ENCODE measurements around the gene SNX11. TPM values are rescaled to one million over a fixed set of nuclear protein-coding genes. Genes with fewer than 3 reads are reported as not detected.
"Not testable (repeated sequence)": the region's sequence is repeated elsewhere in the genome, so short reads cannot be mapped to it uniquely, and the experiment has no call there.

Gene SNX11
- total RNA-seq, 1 donor = 20.6 TPM

DNA sequence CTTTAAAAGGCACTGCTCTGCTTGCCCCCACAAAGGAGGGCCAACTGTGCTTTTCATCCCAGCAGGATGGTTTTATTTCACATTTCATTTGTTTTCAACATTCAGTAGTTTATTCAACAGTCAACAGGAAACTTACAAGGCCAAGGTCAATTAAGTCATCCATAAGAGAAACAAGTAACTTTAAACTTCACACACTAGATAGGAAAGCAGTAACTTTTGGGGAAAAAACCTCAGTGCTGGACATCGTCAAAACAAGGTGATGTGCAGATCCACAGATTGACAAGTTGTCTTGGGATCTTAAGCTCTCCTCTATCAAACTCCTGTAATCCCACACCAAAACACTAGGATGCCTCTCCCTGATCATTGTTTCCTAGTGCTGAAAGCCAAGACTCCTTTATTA, 40.9 kb upstream of the SNX11 start:
- Histone ChIP-seq H3K4me3 (ENCODE audit: insufficient read depth, low read length) (no peak overlapping the region), H3K9me3 (ENCODE audit: low read depth, low read length) (no peaks in the 10 kb centered on the region), H4K20me1 (ENCODE audit: insufficient read depth, low read length) (no peaks in the 10 kb centered on the region), H3K27ac (ENCODE audit: low read depth, low read length) (no peak overlapping the region), H2AFZ (ENCODE audit: low read length) (no peak overlapping the region), H3K4me1 (ENCODE audit: insufficient read depth, low read length) (peaks cover 24% of the 10 kb centered on the region), H3K79me2 (ENCODE audit: insufficient read depth, low read length) (peaks cover 23% of the 10 kb centered on the region), H3K27me3 (ENCODE audit: insufficient read depth, low read length) (no peaks in the 10 kb centered on the region), H3K4me2 (ENCODE audit: insufficient read depth, low read length) (no peak overlapping the region), H3K36me3 (ENCODE audit: insufficient read depth, low read length) (peaks cover 50% of the 10 kb centered on the region)
- no peak for TF ChIP-seq CTCF (IDR thresholded peaks at IDR 0.05; ENCODE audit: extremely low read depth, low read depth, low read length)
- DNase-seq (ENCODE audit: insufficient read length, low spot score, missing footprints) = no peak

GRCh38 chr17:48067245-48067644, 40.3 kb upstream of the SNX11 start:
- Histone ChIP-seq H4K20me1 (ENCODE audit: insufficient read depth, low read length) (no peaks in the 10 kb centered on the region), H2AFZ (ENCODE audit: low read length) (no peak overlapping the region), H3K79me2 (ENCODE audit: insufficient read depth, low read length) (peaks cover 18% of the 10 kb centered on the region), H3K4me1 (ENCODE audit: insufficient read depth, low read length) (peaks cover 26% of the 10 kb centered on the region), H3K9me3 (ENCODE audit: low read depth, low read length) (no peaks in the 10 kb centered on the region), H3K27ac (ENCODE audit: low read depth, low read length) (no peak overlapping the region), H3K36me3 (ENCODE audit: insufficient read depth, low read length) (peaks cover 46% of the 10 kb centered on the region), H3K27me3 (ENCODE audit: insufficient read depth, low read length) (no peaks in the 10 kb centered on the region), H3K4me3 (ENCODE audit: insufficient read depth, low read length) (no peak overlapping the region), H3K4me2 (ENCODE audit: insufficient read depth, low read length) (no peak overlapping the region)
- no peak for TF ChIP-seq CTCF (IDR thresholded peaks at IDR 0.05; ENCODE audit: extremely low read depth, low read depth, low read length)
- no peak for DNase-seq (ENCODE audit: insufficient read length, low spot score, missing footprints)

DNA sequence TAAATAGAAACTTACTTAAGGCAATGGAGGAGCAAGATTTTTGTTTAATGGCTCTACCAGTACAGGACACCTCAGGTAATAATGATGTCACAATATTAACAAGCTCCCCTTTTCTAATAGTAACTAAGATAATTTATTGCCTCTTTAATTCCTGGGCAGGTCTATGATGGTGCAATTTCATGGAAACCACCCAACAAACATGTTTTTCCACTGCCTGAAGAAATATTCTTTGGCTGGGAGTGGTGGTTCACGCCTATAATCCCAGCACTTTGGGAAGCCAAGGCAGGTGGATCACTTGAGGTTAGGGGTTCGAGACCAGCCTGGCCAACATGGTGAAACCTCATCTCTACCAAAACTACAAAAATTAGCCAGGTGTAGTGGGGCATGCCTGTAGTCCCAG, 39.8 kb upstream of the SNX11 start:
- H3K79me2 ChIP-seq (ENCODE audit: insufficient read depth, low read length) = peaks cover 14% of the 10 kb centered on the region
- not testable (repeated sequence) for H4K20me1 ChIP-seq (ENCODE audit: insufficient read depth, low read length); H3K9me3 ChIP-seq (ENCODE audit: low read depth, low read length); H3K4me2 ChIP-seq (ENCODE audit: insufficient read depth, low read length); H2AFZ ChIP-seq (ENCODE audit: low read length); H3K4me3 ChIP-seq (ENCODE audit: insufficient read depth, low read length); H3K27me3 ChIP-seq (ENCODE audit: insufficient read depth, low read length)
- peak overlapping the region; percentile 61 for H3K27ac ChIP-seq (ENCODE audit: low read depth, low read length)
- peaks cover 26% of the 10 kb centered on the region for H3K4me1 ChIP-seq (ENCODE audit: insufficient read depth, low read length)
- peak; percentile 34 for DNase-seq (ENCODE audit: insufficient read length, low spot score, missing footprints)
- H3K36me3 ChIP-seq (ENCODE audit: insufficient read depth, low read length) = peaks cover 41% of the 10 kb centered on the region

DNA sequence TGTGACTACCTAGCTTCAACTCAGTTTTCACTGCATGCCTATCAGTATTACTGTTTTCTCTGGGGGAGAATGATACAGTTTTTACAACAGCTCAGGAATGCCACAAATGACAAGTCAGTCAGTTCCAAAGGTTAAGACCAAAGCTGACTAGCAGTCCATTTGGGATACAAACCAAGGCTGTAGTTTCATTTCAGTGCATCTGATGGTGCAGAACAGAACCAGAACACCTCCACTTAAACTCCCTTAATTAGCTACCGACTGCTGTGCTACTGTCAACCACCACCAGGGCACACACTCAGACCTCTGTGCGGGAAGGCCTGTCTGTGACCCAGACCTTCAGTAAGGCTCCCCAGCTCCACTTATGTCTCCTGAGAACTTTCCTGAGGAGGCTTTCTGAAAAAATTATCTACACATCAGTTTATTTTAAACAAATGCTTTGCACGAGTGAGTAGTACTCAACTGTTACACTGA, 39.0 kb upstream of the SNX11 start:
- Histone ChIP-seq H3K4me1 (ENCODE audit: insufficient read depth, low read length) (peaks cover 26% of the 10 kb centered on the region), H3K4me3 (ENCODE audit: insufficient read depth, low read length) (peak overlapping the region; percentile 34), H3K36me3 (ENCODE audit: insufficient read depth, low read length) (peaks cover 44% of the 10 kb centered on the region), H4K20me1 (ENCODE audit: insufficient read depth, low read length) (no peaks in the 10 kb centered on the region), H3K4me2 (ENCODE audit: insufficient read depth, low read length) (peak overlapping the region; percentile 57), H3K27me3 (ENCODE audit: insufficient read depth, low read length) (no peaks in the 10 kb centered on the region), H3K9me3 (ENCODE audit: low read depth, low read length) (no peaks in the 10 kb centered on the region), H3K79me2 (ENCODE audit: insufficient read depth, low read length) (peaks cover 11% of the 10 kb centered on the region), H2AFZ (ENCODE audit: low read length) (no peak overlapping the region), H3K27ac (ENCODE audit: low read depth, low read length) (peak overlapping the region; percentile 61)
- TF ChIP-seq CTCF (IDR thresholded peaks at IDR 0.05; ENCODE audit: extremely low read depth, low read depth, low read length) = peak; percentile 45
- peak; percentile 84 for DNase-seq (ENCODE audit: insufficient read length, low spot score, missing footprints)

Measured in osteoblast (primary cell).